RWPE2 (cell line): ENCODE measurements around the gene IFNA21.
"Not testable (repeated sequence)": the region's sequence is repeated elsewhere in the genome, so short reads cannot be mapped to it uniquely, and the experiment has no call there.

Experiments
- ATAC-seq: fragments of 200-7000 bp; cut with Tn5 transposase; 3 replicates; pipeline ENCODE4 v1.9.1; 2021; ENCODE audit warnings: low read depth
- DNase-seq: peaks from one replicate; pipeline ENCODE4 v3.0.0-alpha.2; 2020; ENCODE audit warnings: low spot score
- H3K27ac ChIP-seq: fragments of 450-650 bp; 2 replicates; pipeline ENCODE4 v1.5.1; 2017; ENCODE audit warnings: mild to moderate bottlenecking; ENCODE audit not compliant: poor library complexity, severe bottlenecking
- H3K27me3 ChIP-seq: fragments of 250-450 bp; sonication (Bioruptor Pico); 2 replicates; pipeline ENCODE4 v1.5.1; 2021; ENCODE audit warnings: mild to moderate bottlenecking, moderate library complexity; ENCODE audit not compliant: insufficient read depth, poor library complexity, severe bottlenecking
- H3K36me3 ChIP-seq: fragments of 250-450 bp; sonication (Bioruptor Pico); 2 replicates; pipeline ENCODE4 v1.5.1; 2020; ENCODE audit warnings: low read depth, mild to moderate bottlenecking, moderate library complexity
- H3K4me1 ChIP-seq: fragments of 250-450 bp; sonication (Bioruptor Pico); 2 replicates; pipeline ENCODE4 v1.5.1; 2021; ENCODE audit warnings: mild to moderate bottlenecking, moderate library complexity; ENCODE audit not compliant: insufficient read depth, poor library complexity, severe bottlenecking
- H3K4me3 ChIP-seq: fragments of 250-450 bp; sonication (Bioruptor Pico); 2 replicates; pipeline ENCODE4 v1.5.1; 2021; ENCODE audit warnings: mild to moderate bottlenecking, moderate library complexity; ENCODE audit not compliant: severe bottlenecking
- H3K9me3 ChIP-seq: fragments of 250-450 bp; sonication (Bioruptor Pico); 2 replicates; pipeline ENCODE4 v1.5.1; 2021; ENCODE audit warnings: mild to moderate bottlenecking, moderate library complexity; ENCODE audit not compliant: severe bottlenecking
- CTCF ChIP-seq: fragments of 450-650 bp; IDR thresholded peaks from one replicate; pipeline ENCODE4 v1.5.1; 2017; ENCODE audit warnings: mild to moderate bottlenecking, moderate library complexity; ENCODE audit not compliant: poor library complexity, severe bottlenecking

The IFNA21 gene

DNA sequence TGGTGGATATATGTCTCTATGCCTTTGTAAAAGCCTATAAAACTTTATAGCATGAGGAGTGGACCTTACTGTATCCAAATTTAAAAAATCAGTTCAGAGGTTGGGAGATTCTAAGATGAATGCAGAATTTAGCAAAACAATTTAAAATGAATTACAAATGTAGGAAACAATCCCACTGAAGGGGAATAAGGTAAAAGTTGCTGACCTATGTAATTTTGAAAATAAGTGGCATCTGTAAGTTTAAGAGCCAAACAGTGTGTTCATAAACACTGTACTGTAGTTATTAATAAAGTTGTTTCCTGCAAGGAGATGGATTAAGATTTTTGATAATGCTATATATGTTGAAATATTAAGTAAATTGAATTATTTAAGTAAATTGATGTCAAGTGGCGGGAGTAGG, 29.4 kb downstream of the IFNA21 start:
- no peak for ATAC-seq
- no peak for DNase-seq
- H3K4me3 ChIP-seq, result no peak overlapping the region
- no peaks in the 10 kb centered on the region for H3K36me3 ChIP-seq
- TF ChIP-seq CTCF, result no peak
- no peaks in the 10 kb centered on the region for H3K9me3 ChIP-seq
- H3K27me3 ChIP-seq, result peaks cover 12% of the 10 kb centered on the region
- H3K27ac ChIP-seq, result no peak overlapping the region
- H3K4me1 ChIP-seq, result no peaks in the 10 kb centered on the region

- no peaks in the 10 kb centered on the region for H3K9me3 ChIP-seq
- no peak for ATAC-seq
- no peaks in the 10 kb centered on the region for H3K4me1 ChIP-seq
- no peak overlapping the region for H3K4me3 ChIP-seq
- no peak overlapping the region for H3K27ac ChIP-seq
- H3K36me3 ChIP-seq, result no peaks in the 10 kb centered on the region
- DNase-seq, result no peak
- no peak for TF ChIP-seq CTCF
- peaks cover 12% of the 10 kb centered on the region for H3K27me3 ChIP-seq
These were observed 30.7 kb downstream of the IFNA21 start for GRCh38 chr9:21135736-21136135.

DNA sequence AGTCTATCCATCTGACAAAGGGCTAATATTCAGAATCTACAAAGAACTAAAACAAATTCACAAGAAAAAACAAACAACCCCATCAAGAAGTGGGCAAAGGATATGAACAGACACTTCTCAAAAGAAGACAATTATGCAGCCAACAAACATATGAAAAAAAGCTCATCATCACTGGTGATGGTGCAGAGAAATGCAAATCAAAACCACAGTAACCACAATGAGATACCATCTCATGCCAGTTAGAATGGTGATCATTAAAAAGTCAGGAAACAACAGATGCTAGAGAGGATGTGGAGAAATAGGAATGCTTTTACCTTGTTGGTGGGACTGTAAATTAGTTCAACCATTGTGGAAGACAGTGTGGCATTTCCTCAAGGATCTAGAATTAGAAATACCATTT, 38.3 kb downstream of the IFNA21 start:
- not testable (repeated sequence) for H3K4me1 ChIP-seq, DNase-seq, H3K36me3 ChIP-seq, H3K9me3 ChIP-seq, ATAC-seq, H3K27ac ChIP-seq, H3K4me3 ChIP-seq
- peaks cover 16% of the 10 kb centered on the region for H3K27me3 ChIP-seq

- no peak overlapping the region for H3K27ac ChIP-seq
- H3K9me3 ChIP-seq, result no peaks in the 10 kb centered on the region
- ATAC-seq (no peak), DNase-seq (no peak)
- no peaks in the 10 kb centered on the region for H3K4me1 ChIP-seq
- peaks cover 32% of the 10 kb centered on the region for H3K27me3 ChIP-seq
- H3K4me3 ChIP-seq, result no peak overlapping the region
- no peaks in the 10 kb centered on the region for H3K36me3 ChIP-seq
- no peak for TF ChIP-seq CTCF
These were observed 44.7 kb downstream of the IFNA21 start for GRCh38 chr9:21121595-21122251.

DNA sequence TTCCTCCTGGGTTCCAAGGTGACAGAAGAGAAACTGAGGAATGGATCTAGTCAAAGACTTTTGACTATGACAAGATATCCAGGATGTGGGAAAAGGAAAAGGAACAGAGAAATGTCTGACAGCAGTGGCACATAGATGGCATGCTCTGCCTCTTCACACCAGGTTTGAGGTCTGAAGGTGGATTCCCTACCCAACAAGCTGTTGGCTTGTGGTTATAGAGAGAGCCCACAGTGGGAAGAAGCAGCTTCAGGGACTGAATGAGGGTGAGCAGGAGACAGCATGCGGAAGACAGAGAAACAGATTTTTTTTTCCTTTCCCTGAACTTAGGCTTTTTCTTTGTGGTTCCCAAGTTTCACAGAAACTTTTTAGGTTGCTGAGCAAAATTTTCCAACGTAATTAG, 45.4 kb downstream of the IFNA21 start:
- DNase-seq, result no peak

More for the DNA sequence above, 45.4 kb downstream of the IFNA21 start:
- Histone ChIP-seq H3K4me3 (no peak overlapping the region), H3K36me3 (no peaks in the 10 kb centered on the region), H3K4me1 (no peaks in the 10 kb centered on the region), H3K27ac (no peak overlapping the region), H3K9me3 (no peaks in the 10 kb centered on the region), H3K27me3 (peaks cover 30% of the 10 kb centered on the region)
- no peak for TF ChIP-seq CTCF
- no peak for ATAC-seq
